Stomach (tissue), 4 donors: Measurements from ENCODE around the gene ANKRD44.

Experiments
- CTCF ChIP-seq, 7 experiments: fragments of 450-650 bp in 4 of 7; fragments of 200-600 bp in 3 of 7; sonication (generic) in 3 of 7; IDR thresholded peaks; one replicate each; pipeline ENCODE4 v1.5.1; 2016 to 2019; ENCODE audit warnings: antibody characterized with exemption in 7 of 7, control low read depth in 2 of 7, mild to moderate bottlenecking in 1 of 7
- POLR2A ChIP-seq, 4 donors: fragments of 450-650 bp; IDR thresholded peaks; one replicate each; pipeline ENCODE4 v1.6.1; 2016; ENCODE audit warnings: antibody characterized with exemption in 4 of 4, control low read depth in 2 of 4, mild to moderate bottlenecking in 1 of 4, moderate library complexity in 1 of 4
- POLR2AphosphoS5 ChIP-seq, 3 donors: sonication (generic); formaldehyde crosslinking; IDR thresholded peaks; one replicate each; pipeline ENCODE4 v1.6.1; 2016; ENCODE audit warnings: antibody characterized with exemption in 3 of 3

GRCh38 chr2:197137231-197137630 is 173.3 kb downstream of the ANKRD44 start:
- TF ChIP-seq CTCF (IDR thresholded peaks at IDR 0.05) (no peak), POLR2A (IDR thresholded peaks at IDR 0.05) (no peak), POLR2AphosphoS5 (IDR thresholded peaks at IDR 0.05) (peak in 2 of 3 donors; percentile 6 to 41)
